ENCODE measurements around the gene SDR42E2. TPM values are rescaled to one million over a fixed set of nuclear protein-coding genes. Genes with fewer than 3 reads are reported as not detected.

The SDR42E2 gene
- total and polyA plus RNA-seq, 10 of the 15 experiments (the other 5 are each of a cell fraction or from before 2014, with no cell fraction given), result 0.01 to 0.09 (median 0.08) TPM; not detected in 4

DNA sequence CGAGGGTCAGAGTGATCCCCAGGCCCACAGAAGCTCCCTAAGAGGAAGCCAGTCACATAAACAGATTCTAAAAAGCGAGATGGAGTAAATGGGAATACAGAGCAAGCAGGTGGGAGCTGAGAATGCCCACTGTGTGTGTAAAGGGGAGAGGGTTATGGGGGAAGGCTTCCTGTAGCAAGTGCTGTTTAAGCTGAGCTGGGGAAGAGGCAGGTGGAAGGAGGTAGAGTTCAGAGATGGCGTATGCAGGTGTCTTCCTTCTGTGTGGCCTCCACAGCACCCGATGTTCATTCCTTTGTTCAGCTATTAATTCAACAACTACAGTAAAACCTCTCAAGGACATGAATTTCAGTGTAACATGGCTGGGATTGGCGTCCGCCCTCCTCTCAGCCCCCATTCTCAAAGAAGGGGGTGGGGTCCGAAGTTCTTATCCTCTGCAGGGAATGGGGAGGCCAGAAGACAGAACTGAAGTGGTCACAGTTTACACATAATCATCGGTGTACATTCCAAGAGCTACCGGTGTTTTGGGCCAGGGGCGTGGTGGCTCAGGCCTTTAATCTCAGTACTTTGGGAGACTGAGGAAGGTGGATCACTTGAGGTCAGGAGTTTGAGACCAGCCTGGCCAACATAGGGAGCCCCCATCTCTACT is 45.5 kb downstream of the SDR42E2 start:
- peak overlapping the region; percentile 65 for H3K27ac ChIP-seq (ENCODE audit: control insufficient read depth, insufficient read depth)
- ChIA-PET SMC1A (ENCODE audit: uncharacterized antibody, unreplicated experiment) (interaction anchor here (1.1 to 8.9 kb wide), 11 partner anchors 9 to 93 kb away, joined by 3 to 83 read pairs (median 9); partner anchors contain the start of gene POLR3E), POLR2A (interaction anchor here (0.6 to 7.1 kb wide), 9 partner anchors 8 to 146 kb away, joined by 3 to 104 read pairs (median 4); no protein-coding TSS in a partner anchor), CTCF (interaction anchor here (0.6 to 7.9 kb wide), 10 partner anchors 10 to 184 kb away, joined by 3 to 91 read pairs (median 5); partner anchors contain the start of gene POLR3E), RAD21 (ENCODE audit: unreplicated experiment) (interaction anchor here (1.0 to 7.4 kb wide), 7 partner anchors 8 to 89 kb away, joined by 3 to 74 read pairs (median 11); partner anchors contain the start of gene POLR3E)
- peak overlapping the region; percentile 77 for H3K9ac ChIP-seq (ENCODE audit: control insufficient read depth, insufficient read depth, low read length)
- TF ChIP-seq, protein P1, sequence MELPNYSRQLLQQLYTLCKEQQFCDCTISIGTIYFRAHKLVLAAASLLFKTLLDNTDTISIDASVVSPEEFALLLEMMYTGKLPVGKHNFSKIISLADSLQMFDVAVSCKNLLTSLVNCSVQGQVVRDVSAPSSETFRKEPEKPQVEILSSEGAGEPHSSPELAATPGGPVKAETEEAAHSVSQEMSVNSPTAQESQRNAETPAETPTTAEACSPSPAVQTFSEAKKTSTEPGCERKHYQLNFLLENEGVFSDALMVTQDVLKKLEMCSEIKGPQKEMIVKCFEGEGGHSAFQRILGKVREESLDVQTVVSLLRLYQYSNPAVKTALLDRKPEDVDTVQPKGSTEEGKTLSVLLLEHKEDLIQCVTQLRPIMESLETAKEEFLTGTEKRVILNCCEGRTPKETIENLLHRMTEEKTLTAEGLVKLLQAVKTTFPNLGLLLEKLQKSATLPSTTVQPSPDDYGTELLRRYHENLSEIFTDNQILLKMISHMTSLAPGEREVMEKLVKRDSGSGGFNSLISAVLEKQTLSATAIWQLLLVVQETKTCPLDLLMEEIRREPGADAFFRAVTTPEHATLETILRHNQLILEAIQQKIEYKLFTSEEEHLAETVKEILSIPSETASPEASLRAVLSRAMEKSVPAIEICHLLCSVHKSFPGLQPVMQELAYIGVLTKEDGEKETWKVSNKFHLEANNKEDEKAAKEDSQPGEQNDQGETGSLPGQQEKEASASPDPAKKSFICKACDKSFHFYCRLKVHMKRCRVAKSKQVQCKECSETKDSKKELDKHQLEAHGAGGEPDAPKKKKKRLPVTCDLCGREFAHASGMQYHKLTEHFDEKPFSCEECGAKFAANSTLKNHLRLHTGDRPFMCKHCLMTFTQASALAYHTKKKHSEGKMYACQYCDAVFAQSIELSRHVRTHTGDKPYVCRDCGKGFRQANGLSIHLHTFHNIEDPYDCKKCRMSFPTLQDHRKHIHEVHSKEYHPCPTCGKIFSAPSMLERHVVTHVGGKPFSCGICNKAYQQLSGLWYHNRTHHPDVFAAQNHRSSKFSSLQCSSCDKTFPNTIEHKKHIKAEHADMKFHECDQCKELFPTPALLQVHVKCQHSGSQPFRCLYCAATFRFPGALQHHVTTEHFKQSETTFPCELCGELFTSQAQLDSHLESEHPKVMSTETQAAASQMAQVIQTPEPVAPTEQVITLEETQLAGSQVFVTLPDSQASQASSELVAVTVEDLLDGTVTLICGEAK (IDR thresholded peaks at IDR 0.05; ENCODE audit: borderline replicate concordance), result no peak
- H4K20me1 ChIP-seq (ENCODE audit: control insufficient read depth, insufficient read depth), result no peaks in the 10 kb centered on the region
- peak overlapping the region; percentile 82 for H3K4me2 ChIP-seq (ENCODE audit: control insufficient read depth, insufficient read depth)
- no peak for DNase-seq (ENCODE audit: low read depth, low spot score)
- H3K4me3 ChIP-seq, result peak overlapping the region; percentile 88
- peaks cover 56% of the 10 kb centered on the region for H3K79me2 ChIP-seq (ENCODE audit: control insufficient read depth, insufficient read depth, low read length)
- no peaks in the 10 kb centered on the region for H3K27me3 ChIP-seq (replicated peaks in 1 of 2; ENCODE audit: control insufficient read depth in 2 of 2, insufficient read depth in 2 of 2, low read length in 1 of 2)
- H3K36me3 ChIP-seq (ENCODE audit: control insufficient read depth in 2 of 2, insufficient read depth in 2 of 2, low read length in 1 of 2), result peaks cover 4 to 5% of the 10 kb centered on the region in 2 experiments; a peak in 3 of 4 replicates
- 63% methylated on average over 10 of the region's 10 CpGs for WGBS (ENCODE audit: insufficient coverage, insufficient replicate concordance, low lambda C conversion rate, missing lambda C conversion rate)
- no peak for ATAC-seq
- TSS peak; percentile 67 for BruUV-seq (replicated peaks)
- peaks cover 11% of the 10 kb centered on the region for H3K4me1 ChIP-seq (ENCODE audit: control insufficient read depth, insufficient read depth, low read length)
- no peak for FAIRE-seq
- no peak overlapping the region; the same call in 1 of the 2 replicates for H2AFZ ChIP-seq (ENCODE audit: control insufficient read depth, low read depth, low read length)
- in situ Hi-C loops (cut with MboI) (no loop called here), intact Hi-C loops (cut with micrococcal nuclease; ENCODE audit: unreplicated experiment) (no loop called here)
- H3K9me3 ChIP-seq (replicated peaks; ENCODE audit: control insufficient read depth, insufficient read depth, low read length), result peaks cover 5% of the 10 kb centered on the region

All from GM12878 (cell line).